H9 (cell line): ENCODE data around the gene FGF6. TPM values are rescaled to one million over a fixed set of nuclear protein-coding genes. Genes with fewer than 3 reads are reported as not detected.

Experiments used
- DNase-seq: peaks from one replicate; pipeline ENCODE4 v3.0.0-alpha.2; 2017
- H2AFZ ChIP-seq: one replicate; pipeline ENCODE4 v1.6.1; 2013; ENCODE audit warnings: mild to moderate bottlenecking, low read length, control low read depth, moderate library complexity
- H2AK5ac ChIP-seq: 2 replicates; pipeline ENCODE4 v1.6.1; 2013; ENCODE audit warnings: low read length, control low read depth, mixed read lengths; ENCODE audit not compliant: insufficient read length
- H2BK120ac ChIP-seq: one replicate; pipeline ENCODE4 v1.6.1; 2013; ENCODE audit warnings: low read depth, mild to moderate bottlenecking, low read length, control low read depth, inconsistent platforms; ENCODE audit not compliant: poor library complexity, severe bottlenecking
- H2BK12ac ChIP-seq: 2 replicates; pipeline ENCODE4 v1.6.1; 2013; ENCODE audit warnings: low read length, control low read depth, mixed read lengths, low read depth; ENCODE audit not compliant: insufficient read length
- H2BK15ac ChIP-seq: 2 replicates; pipeline ENCODE4 v1.6.1; 2013; ENCODE audit warnings: low read depth, low read length, control low read depth
- H2BK20ac ChIP-seq: one replicate; pipeline ENCODE4 v1.6.1; 2013; ENCODE audit warnings: low read depth, mild to moderate bottlenecking, low read length, control low read depth, inconsistent platforms; ENCODE audit not compliant: poor library complexity, severe bottlenecking
- H2BK5ac ChIP-seq: 2 replicates; pipeline ENCODE4 v1.6.1; 2013; ENCODE audit warnings: low read length, control low read depth, mixed read lengths; ENCODE audit not compliant: insufficient read length
- H3K14ac ChIP-seq: 2 replicates; pipeline ENCODE4 v1.6.1; 2013; ENCODE audit warnings: low read length, control low read depth; ENCODE audit not compliant: insufficient read depth
- H3K18ac ChIP-seq: 2 replicates; pipeline ENCODE4 v1.6.1; 2013; ENCODE audit warnings: low read depth, mild to moderate bottlenecking, mixed read lengths, low read length, control low read depth; ENCODE audit not compliant: insufficient read length
- H3K23ac ChIP-seq: 2 replicates; pipeline ENCODE4 v1.6.1; 2013; ENCODE audit warnings: low read length, control low read depth, mixed read lengths, low read depth; ENCODE audit not compliant: insufficient read length
- H3K23me2 ChIP-seq: 2 replicates; pipeline ENCODE4 v1.6.1; 2013; ENCODE audit warnings: low read depth, mild to moderate bottlenecking, mixed read lengths, low read length, control low read depth; ENCODE audit not compliant: insufficient read length, poor library complexity, severe bottlenecking
- H3K27ac ChIP-seq: 2 replicates; pipeline ENCODE4 v1.5.1; 2013; ENCODE audit warnings: low read length, control low read depth, mixed read lengths, low read depth; ENCODE audit not compliant: insufficient read length
- H3K27me3 ChIP-seq: 2 replicates; pipeline ENCODE4 v1.6.1; 2013; ENCODE audit warnings: low read length, control low read depth, inconsistent platforms; ENCODE audit not compliant: insufficient read depth
- H3K4ac ChIP-seq: 2 replicates; pipeline ENCODE4 v1.6.1; 2013; ENCODE audit warnings: low read depth, mild to moderate bottlenecking, control low read depth, inconsistent platforms, low read length, moderate library complexity
- H3K4me1 ChIP-seq: 2 replicates; pipeline ENCODE4 v1.6.1; 2013; ENCODE audit warnings: low read length, control low read depth, inconsistent platforms; ENCODE audit not compliant: insufficient read depth
- H3K4me2 ChIP-seq: 2 replicates; pipeline ENCODE4 v1.6.1; 2013; ENCODE audit warnings: low read length, control low read depth, mixed read lengths; ENCODE audit not compliant: insufficient read length, insufficient read depth
- H3K56ac ChIP-seq: 2 replicates; pipeline ENCODE4 v1.6.1; 2013; ENCODE audit warnings: low read depth, mild to moderate bottlenecking, mixed read lengths, low read length, control low read depth; ENCODE audit not compliant: insufficient read length
- H3K79me1 ChIP-seq: 2 replicates; pipeline ENCODE4 v1.6.1; 2013; ENCODE audit warnings: low read depth, mild to moderate bottlenecking, moderate library complexity, low read length, control low read depth, inconsistent platforms; ENCODE audit not compliant: insufficient read depth, poor library complexity, severe bottlenecking
- H3K79me2 ChIP-seq: 2 replicates; pipeline ENCODE4 v1.6.1; 2013; ENCODE audit warnings: low read length, control low read depth, inconsistent platforms; ENCODE audit not compliant: insufficient read depth
- H3K9ac ChIP-seq: 2 replicates; pipeline ENCODE4 v1.6.1; 2013; ENCODE audit warnings: low read length, control low read depth, mixed read lengths; ENCODE audit not compliant: insufficient read length; ENCODE audit errors: extremely low read depth
- H3K9me3 ChIP-seq: one replicate; pipeline ENCODE4 v1.6.1; 2013; ENCODE audit warnings: low read depth, low read length, inconsistent platforms; ENCODE audit not compliant: control insufficient read depth
- H3T11ph ChIP-seq: one replicate; pipeline ENCODE4 v1.6.1; 2013; ENCODE audit warnings: mild to moderate bottlenecking, low read length, control low read depth, inconsistent platforms
- H4K20me1 ChIP-seq: one replicate; pipeline ENCODE4 v1.6.1; 2013; ENCODE audit not compliant: control insufficient read depth, insufficient read length, insufficient read depth
- H4K5ac ChIP-seq: 2 replicates; pipeline ENCODE4 v1.6.1; 2013; ENCODE audit warnings: low read depth, mild to moderate bottlenecking, mixed read lengths, low read length, control low read depth; ENCODE audit not compliant: insufficient read length
- H4K8ac ChIP-seq: replicated peaks from 2 replicates; pipeline ENCODE4 v1.6.1; 2013; ENCODE audit warnings: low read length, control low read depth, mixed read lengths, low read depth; ENCODE audit not compliant: insufficient read length
- H4K91ac ChIP-seq: 2 replicates; pipeline ENCODE4 v1.6.1; 2013; ENCODE audit warnings: low read depth, mild to moderate bottlenecking, moderate library complexity, mixed read lengths, low read length, control low read depth; ENCODE audit not compliant: insufficient read length
- H3K27ac Mint-ChIP-seq, 3 experiments: 2 replicates in 2 of 3; 3 replicates in 1 of 3; pipeline ENCODE4 v1.8.0; 2020 to 2021; ENCODE audit warnings: mixed read lengths in 3 of 3, mild to moderate bottlenecking in 1 of 3, moderate library complexity in 1 of 3
- H3K27me3 Mint-ChIP-seq: 2 replicates; pipeline ENCODE4 v1.8.0; 2021; ENCODE audit warnings: low read depth, mild to moderate bottlenecking, moderate library complexity, mixed read lengths
- H3K36me3 Mint-ChIP-seq, 3 experiments: 2 replicates in 2 of 3; 3 replicates in 1 of 3; pipeline ENCODE4 v1.8.0; 2020 to 2021; ENCODE audit warnings: low read depth in 3 of 3, mixed read lengths in 3 of 3; ENCODE audit not compliant: insufficient read depth in 1 of 3
- H3K4me1 Mint-ChIP-seq, 2 experiments: 2 replicates each; pipeline ENCODE4 v1.8.0; 2020; ENCODE audit warnings: mixed read lengths in 2 of 2
- H3K4me3 Mint-ChIP-seq, 2 experiments: 2 replicates in 1 of 2; 3 replicates in 1 of 2; pipeline ENCODE4 v1.8.0; 2020 to 2021; ENCODE audit warnings: mild to moderate bottlenecking in 2 of 2, mixed read lengths in 2 of 2, moderate library complexity in 1 of 2
- H3K9me3 Mint-ChIP-seq, 2 experiments: 2 replicates in 1 of 2; 3 replicates in 1 of 2; pipeline ENCODE4 v1.8.0; 2020; ENCODE audit warnings: mild to moderate bottlenecking in 2 of 2, mixed read lengths in 2 of 2, moderate library complexity in 1 of 2
- CTCF ChIP-seq: fragments of 200-600 bp; sonication (generic); conservative IDR thresholded peaks from 3 replicates; pipeline ENCODE4 v1.8.0; 2021; ENCODE audit warnings: antibody characterized with exemption, mild to moderate bottlenecking
- WGBS: extraction: QIAGEN DNeasy Blood & Tissue Kit; methylation state at CpG from one replicate; pipeline ENCODE4 v1.1.7; 2013; ENCODE audit warnings: missing lambda C conversion rate, low lambda C conversion rate, mixed read lengths; ENCODE audit not compliant: insufficient read length; ENCODE audit errors: extremely low coverage; 5-methylcytosine and 5-hydroxymethylcytosine counted together
- total RNA-seq: library from RNA; stranded (reverse); gene quantifications from 2 replicates; pipeline ENCODE4 v1.2.1, GENCODE V29; 2021

FGF6 gene
- total RNA-seq, 1 experiment from 2014 or later, result not detected

- Mint-ChIP-seq H3K9me3 (no peaks in the 10 kb centered on the region; a peak in 1 of 5 replicates), H3K4me1 (no peaks in the 10 kb centered on the region), H3K27me3 (peaks cover 2% of the 10 kb centered on the region), H3K36me3 (no peaks in the 10 kb centered on the region), H3K27ac (no peak overlapping the region), H3K4me3 (no peak overlapping the region)
- WGBS, result no CpG with 5 or more reads among the region's 4 CpGs
- Histone ChIP-seq H3K4me2 (no peak overlapping the region), H2BK12ac (no peak overlapping the region), H3K9me3 (no peaks in the 10 kb centered on the region), H3K18ac (no peak overlapping the region), H2AFZ (no peak overlapping the region), H3K56ac (no peak overlapping the region), H3K9ac (no peak overlapping the region), H4K20me1 (no peaks in the 10 kb centered on the region), H3K79me2 (no peaks in the 10 kb centered on the region), H3K23ac (no peak overlapping the region), H3K27ac (no peak overlapping the region), H2BK120ac (no peak overlapping the region), H3K79me1 (no peaks in the 10 kb centered on the region), H2BK15ac (no peak overlapping the region), H4K91ac (no peak overlapping the region), H4K8ac (no peak overlapping the region), H2AK5ac (no peak overlapping the region), H3K23me2 (no peaks in the 10 kb centered on the region), H2BK5ac (no peak overlapping the region), H3K14ac (no peak overlapping the region), H2BK20ac (no peak overlapping the region), H3K4me1 (no peaks in the 10 kb centered on the region), H3T11ph (no peak overlapping the region), H4K5ac (no peak overlapping the region), H3K4ac (no peak overlapping the region), H3K27me3 (no peaks in the 10 kb centered on the region)
- no peak for DNase-seq
- TF ChIP-seq CTCF, result no peak
Observed at GRCh38 chr12:4471256-4471655, 25.6 kb upstream of the FGF6 start.
